CD4-positive, alpha-beta T cell treated with Interleukin-6 for 4 hours (primary cell): ENCODE results near the gene KRT73.

Experiments used
- DNase-seq: peaks from one replicate; pipeline ENCODE4 v3.0.0-alpha.2; 2020; ENCODE audit warnings: mixed read lengths

The KRT73 gene

DNA sequence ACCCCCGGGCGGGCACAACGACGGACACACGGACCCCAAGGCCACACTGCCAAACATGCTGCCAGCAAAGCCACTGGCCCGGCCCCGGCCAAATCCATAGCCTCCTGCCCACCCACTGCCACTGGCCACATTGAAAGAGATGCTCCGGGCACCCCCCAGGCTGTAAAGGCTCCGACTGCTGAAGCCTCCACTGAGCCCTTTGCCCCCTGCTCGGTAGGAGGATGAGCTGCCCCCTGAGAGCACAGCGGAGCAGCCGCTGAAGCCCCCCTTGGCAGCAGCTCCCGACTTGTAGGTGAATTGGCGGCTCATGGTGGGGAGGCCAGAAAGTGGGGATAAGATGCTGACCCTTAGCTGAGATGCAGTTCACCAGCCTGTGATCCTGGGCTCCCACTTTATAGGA lies at the start of gene KRT73:
Gene KRT73, minus strand, starts transcription at position 344 of the 400 bp plus-strand sequence. Its CDS starts 35 bp downstream, at position 309.
- no peak for DNase-seq

DNA sequence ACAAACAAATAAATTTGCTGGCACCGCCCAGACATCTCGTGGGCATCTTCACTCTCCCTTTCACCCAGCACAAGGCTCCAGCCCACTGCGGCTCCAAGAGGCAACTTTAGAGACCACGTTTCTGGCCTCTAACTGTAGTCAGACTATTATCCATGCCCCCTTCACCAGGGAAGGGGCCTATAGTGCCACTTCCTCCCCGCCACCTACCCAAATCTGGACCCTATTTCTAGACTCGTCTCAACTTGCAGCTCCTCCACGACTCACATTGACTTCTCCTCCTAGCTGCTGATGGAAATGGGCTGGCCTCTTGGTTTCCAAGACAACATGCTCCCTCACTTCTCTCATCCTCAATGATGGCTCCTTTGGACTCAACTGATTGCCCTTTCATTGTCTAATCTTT lies 49.6 kb upstream of the KRT73 start:
- DNase-seq, result no peak

DNA sequence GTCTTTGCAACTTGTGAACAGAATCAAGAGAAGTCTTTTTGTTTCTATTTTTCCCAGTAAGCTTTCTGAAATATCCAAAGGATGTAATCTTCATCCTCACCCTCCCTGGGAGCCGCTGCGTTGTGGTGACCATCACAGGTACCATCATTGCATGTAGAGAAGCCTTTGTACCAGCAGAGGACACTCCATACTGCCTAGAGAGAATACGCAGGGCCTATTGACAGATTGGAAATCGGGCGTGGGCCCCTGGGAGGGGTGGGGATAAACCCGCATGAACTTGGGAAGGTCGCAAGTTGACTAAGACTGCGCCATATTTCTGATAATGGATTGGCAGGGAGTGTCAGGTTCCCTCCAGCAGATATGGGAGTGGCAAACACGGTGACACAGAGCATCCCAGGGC lies 49.1 kb upstream of the KRT73 start:
- no peak for DNase-seq

DNA sequence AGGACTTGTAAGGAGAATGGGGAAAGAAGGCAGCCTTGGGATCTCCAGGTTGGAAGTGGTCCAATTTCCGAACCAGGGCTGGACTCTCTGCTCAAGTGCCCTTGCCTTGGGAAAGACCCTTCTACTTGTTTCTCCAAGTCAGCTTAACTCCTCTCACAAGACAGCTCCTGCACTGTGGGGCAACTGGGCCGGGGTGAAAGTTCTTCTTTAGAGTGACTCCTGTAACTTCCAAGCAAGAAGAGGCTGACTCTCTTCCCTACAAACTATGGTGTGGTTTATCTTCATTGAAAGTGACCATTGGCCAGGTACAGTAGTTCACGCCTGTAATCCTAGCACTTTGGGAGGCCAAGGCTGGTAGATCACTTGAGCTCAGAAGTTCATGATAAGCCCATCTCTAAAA lies 48.1 kb upstream of the KRT73 start:
- DNase-seq, result no peak

DNA sequence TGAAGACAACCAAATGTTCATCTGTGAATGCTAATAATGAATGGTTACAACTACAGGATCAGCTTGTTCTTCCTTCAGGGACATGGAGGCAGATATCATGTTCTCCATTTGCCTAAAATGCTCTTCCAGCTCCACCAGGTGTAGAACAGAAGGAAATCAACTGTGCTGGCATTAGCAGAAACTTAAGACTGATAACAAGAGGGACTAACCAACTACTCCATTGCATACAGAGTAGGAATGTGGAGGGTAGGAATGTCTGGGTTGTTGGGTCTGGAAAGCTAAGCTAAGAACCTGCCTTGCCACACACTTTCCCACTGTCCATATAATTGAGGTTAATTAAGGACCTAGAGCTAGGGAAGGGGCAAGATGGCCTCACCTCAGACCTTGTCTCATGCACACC lies 45.1 kb upstream of the KRT73 start:
- no peak for DNase-seq

DNA sequence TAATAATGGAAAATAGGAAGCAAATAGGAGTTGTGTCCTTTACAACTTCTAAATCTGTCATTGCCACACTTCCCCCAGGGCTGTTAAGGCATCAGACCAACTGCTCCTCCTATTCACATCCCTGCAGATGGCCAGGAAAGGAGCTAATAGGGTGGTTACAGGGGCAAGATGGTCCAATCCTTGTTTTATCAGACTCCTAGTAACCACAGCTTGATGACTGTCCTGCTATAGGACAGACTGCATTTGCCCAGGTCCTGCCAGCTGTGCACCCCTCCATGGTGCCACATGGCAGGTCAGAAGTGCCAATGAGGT lies 44.5 kb upstream of the KRT73 start:
- DNase-seq, result no peak

DNA sequence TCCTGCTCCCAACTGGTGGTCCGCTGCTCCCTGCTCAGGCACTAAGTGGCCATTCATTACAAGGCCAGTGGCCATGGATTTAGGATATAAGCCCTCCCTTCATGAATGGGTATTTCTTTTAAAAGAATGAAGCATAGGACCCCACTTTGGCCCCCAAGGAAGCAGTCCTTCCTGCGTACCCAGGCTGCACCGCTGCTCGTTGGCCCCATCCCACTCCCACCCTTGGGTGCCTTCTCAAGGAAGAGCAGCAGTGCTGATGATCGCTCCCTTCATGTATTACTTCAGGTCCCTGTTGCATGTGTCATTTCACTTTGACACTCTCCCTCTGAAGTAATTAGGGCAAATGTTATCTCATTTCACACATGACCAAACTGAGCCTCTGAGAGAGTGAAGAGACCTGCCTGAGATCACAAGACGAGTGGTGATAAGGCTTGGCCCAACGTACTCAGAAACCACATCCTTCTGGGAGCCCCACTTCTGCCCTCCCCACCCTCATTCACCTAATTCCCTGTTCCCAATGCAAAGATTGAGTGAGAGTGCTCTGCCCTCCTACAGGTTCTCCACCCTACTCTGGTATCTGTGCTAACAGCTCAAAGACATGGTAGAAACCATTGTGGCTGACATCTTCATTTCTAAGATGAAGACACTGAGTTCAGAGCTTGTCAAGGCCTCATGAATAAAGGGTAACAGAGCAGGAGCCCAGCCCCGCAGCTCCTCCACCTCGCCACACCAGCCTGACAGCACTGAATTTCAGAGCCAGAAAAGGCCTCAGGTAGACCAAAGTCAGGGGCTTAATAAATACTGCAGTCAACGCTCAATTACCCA lies 43.9 kb upstream of the KRT73 start:
- DNase-seq, result no peak

DNA sequence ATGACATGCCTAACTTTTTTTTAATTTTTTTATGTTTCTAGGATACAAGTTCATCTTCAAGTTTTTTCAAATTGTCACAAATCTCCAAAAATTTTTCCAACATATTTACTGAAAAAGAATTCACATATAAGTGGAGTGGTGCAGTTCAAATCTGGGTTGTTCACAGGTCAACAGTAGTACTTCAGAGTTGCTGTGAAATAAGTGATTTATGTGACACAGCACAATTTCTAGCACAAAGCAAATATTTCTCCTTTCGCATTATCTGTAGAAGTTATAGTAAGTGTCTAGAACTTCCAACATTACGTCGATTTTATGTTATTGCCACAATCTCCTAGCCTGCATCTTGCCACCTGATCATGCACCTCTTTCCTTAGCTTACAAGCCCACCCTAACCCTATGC lies 43.3 kb upstream of the KRT73 start:
- no peak for DNase-seq

DNA sequence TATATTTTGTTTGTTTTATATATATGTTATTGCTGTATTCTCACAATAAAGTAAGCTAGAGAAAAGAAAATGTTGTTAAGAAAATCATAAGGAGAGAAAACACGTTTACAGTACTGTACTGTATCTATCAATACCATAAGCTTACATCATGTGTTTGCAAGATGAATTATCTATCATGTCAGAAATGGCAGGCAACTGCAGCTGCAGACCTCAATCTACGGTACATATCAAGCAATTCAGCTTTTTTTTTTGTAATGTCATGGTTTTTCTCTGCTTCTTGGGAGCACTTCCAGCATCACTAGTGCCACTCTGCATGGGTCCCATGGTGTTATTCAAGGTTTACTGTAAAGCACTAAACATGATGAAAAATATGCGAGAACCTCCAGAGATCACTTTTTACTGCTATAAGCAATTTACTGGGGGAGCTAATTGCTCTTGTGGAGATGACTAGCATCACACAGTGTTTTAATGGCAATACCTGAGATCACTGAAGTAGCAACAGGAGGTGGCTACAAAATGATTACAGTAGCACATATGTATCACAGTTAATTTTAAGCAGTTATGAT lies 42.7 kb upstream of the KRT73 start:
- no peak for DNase-seq

DNA sequence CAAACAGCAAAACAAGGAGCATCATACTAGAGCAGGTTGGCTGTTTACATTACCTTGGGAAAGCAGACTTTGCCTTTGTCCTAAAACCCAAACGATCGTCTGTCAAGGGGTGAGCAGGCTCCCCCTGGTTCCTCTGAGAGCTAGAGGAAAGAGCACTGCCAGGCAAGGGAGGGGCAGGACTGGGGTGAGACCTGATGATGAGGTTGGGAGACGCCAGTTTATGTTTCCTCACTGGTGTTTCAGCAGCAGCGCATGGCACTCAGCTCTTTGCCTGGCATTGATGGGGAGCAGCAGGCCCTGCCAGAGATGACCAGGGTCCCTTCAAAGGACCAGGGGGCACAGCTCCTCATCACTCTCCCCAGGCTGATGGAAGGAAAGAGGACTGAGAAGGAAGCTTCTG lies 41.6 kb upstream of the KRT73 start:
- DNase-seq, result no peak

DNA sequence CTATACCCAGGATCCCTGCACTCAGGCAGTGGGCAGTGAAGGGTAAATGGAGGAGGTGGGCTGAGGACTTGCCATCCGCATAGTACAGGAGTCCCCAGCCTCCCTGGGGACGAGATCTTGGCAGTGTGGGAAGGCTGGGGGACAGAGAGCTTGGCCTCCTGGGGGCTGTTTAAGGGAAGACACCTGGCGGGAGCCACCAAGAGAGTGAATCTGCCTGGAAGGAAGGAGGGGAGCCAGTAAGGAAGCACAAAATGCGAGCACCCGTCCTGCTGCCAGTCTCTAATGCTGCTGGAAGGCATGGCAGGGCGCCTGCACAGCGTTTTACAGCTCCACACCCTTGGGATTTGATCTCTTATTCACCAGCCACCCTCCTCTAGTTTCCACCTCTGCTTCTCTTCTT lies 41.0 kb upstream of the KRT73 start:
- no peak for DNase-seq

DNA sequence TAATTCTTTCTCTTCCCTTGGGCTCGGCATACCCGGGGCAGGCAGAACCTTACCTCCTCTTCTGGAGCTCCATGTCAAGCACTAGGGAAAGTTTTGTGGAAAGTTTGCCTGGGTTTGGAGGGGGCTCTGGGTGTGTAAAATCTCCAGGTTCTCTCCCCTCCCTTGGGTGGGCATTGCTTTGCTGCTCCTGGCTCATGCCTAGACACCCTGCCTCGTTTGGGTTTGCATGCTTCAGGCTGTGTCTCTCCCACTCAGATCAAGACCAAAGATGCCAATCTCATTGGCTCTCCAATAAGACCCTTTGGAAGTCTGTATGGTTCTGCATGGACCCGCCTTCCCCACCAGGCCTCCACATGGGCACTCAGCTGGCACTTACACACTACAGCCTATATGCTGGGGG lies 39.8 kb upstream of the KRT73 start:
- no peak for DNase-seq

DNA sequence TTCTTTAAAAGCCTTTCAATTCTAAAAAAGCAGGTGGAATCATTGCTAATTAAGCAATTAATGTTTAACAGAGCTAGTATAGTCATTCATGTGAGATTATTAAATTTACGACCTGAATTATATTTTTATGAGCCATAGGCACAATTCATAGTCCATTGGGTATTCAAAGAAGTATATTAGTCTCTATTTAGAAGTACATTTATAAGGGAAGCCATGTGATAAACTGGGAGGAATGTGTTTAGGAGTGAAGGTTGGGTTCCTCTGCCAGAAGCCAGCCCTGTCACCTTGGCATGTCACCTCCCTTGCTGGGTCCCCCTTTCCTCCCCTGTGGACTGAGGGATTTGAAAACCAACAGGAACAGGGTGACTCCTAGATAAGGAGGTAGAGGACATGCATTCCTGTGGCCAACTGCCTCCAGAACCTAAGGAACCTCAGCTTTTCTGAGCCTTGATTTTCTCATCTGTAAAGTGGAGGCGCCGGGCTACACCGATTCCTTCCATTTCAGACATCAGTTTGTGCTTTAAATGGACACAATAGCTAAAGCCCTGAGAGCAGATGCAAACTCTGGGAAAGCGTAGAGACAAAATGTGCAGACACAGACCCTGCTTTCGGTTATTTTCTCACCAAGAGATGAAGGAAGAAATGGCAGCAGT lies 39.0 kb upstream of the KRT73 start:
- DNase-seq, result no peak

DNA sequence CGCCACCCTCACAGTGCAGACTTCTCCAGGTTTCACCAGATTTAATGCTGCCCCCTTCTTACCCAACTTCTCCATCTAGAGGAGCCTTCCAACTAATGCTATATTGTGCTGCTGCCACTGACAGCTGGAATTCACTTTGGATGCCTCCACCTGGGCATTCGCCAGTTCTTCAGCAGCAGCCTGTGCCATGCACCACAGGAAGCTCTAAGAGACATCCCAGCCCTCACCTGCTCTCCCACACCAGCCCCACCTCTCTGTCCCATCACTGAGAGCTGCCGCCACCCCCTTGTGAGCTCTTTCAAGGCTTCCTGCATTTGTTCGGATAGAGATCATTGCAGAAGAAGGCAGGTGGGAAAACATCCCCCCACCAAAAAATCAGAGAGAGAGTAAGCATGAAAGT lies 38.3 kb upstream of the KRT73 start:
- no peak for DNase-seq

DNA sequence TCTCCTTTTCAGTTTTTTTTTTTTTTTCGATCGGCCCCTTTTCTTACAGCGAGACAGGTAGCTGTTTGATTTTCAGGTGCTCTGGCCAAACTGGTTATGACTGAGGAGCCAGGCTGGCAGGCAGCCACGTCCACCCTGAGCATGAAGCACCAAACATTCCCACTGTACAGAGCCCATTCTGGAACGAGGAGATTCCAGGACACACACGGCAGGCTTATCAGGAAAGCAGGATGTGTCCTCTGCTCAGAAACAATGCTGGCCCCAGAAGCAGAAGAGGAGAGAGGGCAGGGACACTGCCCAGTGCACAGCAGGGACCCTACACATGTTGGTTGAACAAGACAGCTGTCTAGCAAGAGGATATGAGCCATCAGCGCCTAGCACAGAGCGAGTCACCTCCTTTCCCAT lies 37.4 kb upstream of the KRT73 start:
- DNase-seq, result no peak

DNA sequence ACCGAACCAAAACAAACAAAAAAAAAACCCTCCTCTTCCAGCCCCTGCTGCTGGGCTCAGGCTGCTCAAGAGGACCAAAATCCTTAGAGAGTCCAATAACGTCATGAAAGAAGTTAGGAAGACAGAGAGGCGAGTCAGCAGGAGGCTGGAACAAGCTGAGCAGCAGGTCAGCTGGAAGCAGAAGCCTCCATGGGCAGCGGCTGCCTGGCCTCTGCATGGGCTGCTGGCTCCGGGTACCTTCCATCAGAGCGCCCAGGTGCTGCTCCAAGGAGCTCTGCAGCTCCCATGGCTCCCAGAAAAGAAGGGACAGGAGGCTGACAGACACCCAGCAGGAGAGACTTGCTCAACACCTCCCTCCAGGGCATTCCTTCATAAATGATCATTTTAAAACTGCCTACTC lies 36.9 kb upstream of the KRT73 start:
- DNase-seq, result no peak

DNA sequence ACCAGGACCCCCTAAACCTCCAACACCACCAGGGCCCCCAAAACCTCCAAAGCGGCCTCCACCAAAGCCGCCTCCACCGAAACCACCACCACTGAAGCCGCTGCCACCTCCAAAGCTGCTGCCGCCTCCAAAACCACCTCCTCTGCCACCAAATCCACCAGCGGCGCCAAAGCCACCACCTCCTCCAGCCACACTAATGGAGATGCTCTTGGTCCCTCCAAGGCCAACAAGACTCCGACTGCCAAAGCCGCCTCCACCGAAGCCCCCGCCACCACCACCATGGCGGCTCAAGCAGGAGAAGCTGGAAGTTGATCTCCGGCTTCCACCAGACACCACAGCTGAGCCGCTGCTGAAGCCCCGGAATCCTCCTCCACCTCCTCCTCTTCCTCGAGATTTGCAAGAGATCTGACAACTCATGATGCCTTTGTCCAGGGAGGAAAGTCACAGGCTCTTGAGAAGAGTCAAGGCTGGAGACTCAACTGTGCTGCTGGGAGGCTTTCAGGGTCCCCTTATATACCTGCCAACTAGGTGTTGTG lies 33.4 kb upstream of the KRT73 start, which contains the start of gene KRT2:
Gene KRT2, minus strand, starts transcription at position 486 of the 536 bp plus-strand sequence. Its CDS starts 69 bp downstream, at position 417.
- no peak for DNase-seq

DNA sequence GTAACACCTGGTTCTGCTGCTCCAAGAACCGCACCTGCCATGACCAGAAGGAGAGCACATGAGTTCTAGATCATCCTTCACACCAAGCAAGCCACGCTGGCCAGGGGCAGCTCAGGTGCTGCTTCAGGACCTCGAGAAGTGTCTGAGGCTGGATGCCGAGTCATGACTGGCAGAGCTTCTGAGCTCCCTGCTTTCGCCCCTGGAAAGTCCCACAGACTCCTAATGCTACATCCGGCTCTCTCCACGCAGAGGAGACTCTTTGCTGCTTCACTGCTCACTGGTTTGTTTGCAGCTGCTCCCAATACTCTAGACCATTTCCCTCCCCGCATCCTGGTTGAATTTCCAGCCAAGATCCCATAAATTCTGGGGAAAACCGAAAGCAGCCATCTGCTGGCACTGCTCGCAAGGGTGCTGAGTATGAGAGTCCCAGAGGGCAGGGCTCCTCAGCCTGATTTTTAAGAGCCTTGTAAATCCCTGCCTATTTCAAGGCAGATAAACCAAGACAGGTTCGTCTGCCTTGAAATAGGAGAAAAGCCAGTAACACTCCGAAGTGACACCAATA lies 32.2 kb upstream of the KRT73 start:
- DNase-seq, result no peak

DNA sequence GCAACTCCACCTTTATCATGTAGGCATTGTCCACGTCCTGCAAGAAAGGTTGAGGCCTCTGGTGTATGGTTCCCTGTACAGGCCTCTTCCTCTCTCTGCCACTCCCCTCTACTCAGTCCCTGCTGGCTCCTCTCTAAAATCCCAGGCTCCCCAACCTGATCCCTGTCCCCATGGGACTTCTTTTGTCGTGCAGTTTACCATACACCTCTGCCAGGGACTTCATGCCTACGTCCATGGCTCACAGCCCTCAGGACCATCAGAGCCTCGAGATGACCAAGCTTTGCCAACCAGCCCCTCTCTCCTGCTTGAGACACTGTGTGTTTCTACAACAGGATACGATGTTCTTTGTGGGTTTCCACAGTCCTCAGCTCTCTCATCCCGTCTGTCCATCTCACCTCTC lies 30.7 kb upstream of the KRT73 start:
- no peak for DNase-seq

DNA sequence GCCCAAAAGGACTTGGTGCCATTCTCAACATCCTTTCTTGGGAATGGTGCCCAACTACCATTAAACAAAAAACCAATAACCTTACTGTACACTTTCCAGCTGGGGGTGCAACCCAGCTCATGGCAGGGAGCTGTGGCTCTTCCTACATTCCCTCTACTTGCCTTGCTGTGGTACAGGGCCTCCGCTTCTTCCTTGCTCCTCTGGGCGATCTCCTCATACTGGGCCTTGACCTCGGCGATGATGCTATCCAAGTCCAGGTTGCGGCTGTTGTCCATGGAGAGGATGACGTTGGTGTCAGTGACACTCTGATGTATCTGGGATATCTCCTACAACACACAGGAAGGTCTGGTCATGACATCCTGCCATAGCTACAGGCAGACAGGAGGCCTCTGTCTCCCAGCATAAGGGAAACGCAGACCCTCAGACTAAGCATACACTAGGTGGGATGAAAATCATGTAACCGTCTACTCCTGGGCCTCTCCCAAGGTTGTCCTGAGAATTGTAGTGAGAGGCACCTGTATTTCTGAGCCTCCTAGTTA lies 29.7 kb upstream of the KRT73 start:
- no peak for DNase-seq

DNA sequence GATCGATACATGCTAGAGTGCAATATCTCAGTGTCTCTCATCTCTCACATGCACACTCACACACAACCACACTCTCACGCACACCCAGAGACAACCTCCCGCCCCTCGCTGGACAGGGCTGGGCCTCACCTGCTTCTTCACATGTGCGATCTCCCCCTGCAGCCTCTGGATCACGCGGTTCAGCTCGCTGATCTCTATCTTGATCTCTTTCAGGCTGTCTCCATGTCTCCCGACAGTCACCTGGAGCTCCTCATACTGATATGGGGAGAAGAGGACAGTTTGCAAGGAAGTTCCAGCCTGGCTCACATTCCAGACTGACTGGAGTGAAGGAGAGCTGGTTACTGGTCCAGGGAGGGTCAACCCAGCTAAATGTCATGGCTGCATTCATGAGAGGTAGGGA lies 29.2 kb upstream of the KRT73 start:
- DNase-seq, result no peak

DNA sequence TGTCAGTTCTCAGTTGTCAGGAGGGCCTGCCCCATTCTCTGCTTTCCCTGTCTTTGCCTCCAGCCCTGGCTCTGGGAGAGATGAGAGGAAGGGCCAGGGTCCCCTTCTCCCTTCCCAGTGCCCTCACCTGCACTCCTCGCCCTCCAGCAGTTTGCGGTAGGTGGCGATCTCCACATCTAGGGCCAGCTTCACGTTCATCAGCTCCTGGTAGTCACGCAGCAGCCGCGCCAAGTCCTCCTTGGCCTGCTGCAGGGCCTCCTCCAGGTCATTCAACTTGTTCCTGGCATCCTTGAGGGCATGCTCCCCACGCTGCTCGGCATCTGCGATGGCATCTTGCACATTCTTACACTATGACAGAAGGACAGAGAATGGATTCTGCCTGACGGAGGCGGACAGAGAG lies 28.3 kb upstream of the KRT73 start:
- no peak for DNase-seq

DNA sequence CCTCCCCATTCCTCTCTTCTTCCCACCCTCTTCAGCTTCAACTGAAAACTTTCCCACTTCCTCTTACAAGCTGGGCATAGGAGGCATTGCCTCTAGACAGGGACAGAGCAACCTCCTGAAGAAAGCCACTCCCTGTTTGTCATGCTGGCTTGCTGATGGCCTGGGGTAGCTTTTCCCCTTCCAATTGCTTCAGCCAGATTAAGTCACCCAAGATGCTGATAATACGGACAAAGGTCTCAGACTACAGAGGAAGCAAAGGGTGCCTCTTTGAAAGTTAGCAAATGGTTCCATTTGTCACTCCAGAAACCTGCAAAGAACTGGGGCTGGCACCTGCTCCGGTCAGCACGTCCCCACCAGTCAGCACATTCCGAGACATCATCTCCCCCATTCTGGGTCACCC lies 27.6 kb upstream of the KRT73 start:
- DNase-seq, result no peak
